Skeletal muscle cell (primary cell): ENCODE results near the gene TIMM8A.
"Not testable (repeated sequence)": the region's sequence is repeated elsewhere in the genome, so short reads cannot be mapped to it uniquely, and the experiment has no call there.

Source experiments
- DNase-seq: peaks from one replicate; pipeline ENCODE4 v3.0.0-alpha.2; 2010; ENCODE audit warnings: low read depth
- H3K4me3 ChIP-seq: 2 replicates; pipeline ENCODE4 v1.5.1; 2011; ENCODE audit warnings: low read depth, mild to moderate bottlenecking, control low read depth, low read length, moderate library complexity

The TIMM8A gene

DNA sequence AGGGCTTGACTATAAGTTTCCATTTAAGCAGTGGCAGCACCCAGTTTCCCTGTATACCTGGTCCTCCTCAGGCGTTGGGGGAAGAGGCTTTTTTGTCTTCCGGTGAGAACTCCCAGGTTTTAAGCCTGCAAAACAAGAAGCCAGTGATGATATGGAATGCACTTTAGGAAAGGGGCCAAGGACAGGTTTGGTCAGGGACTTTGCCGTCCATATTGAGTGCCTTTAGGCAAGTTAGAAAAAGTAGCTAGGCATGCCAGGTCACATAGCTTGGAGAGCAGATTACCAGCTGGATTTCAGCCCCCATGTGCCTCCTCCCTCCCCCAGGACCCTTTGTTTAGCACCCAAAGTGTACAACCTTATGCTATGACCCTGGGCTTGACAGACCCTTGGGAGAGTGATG is 13.6 kb upstream of the TIMM8A start:
- no peak overlapping the region for H3K4me3 ChIP-seq
- DNase-seq, result no peak

DNA sequence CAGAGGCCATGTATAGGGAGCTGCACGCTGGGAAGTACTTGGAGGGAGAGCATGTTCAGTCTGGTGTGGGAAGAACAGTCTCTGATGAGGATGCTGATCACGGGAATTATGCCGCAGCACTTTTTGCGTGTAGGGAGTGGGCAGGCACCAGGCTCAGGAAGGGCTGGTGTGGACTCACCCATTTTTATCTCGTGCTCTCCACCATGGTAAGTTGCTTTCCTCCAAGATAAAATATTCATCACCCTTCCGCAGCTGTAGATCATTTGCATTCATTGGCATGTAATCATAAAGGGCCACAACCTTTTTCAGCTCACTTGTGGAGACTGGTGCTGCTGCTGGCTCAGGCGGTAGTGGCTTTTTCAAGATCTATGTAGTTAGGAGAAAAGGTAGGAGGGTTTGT is 11.8 kb upstream of the TIMM8A start:
- H3K4me3 ChIP-seq, result no peak overlapping the region
- no peak for DNase-seq

DNA sequence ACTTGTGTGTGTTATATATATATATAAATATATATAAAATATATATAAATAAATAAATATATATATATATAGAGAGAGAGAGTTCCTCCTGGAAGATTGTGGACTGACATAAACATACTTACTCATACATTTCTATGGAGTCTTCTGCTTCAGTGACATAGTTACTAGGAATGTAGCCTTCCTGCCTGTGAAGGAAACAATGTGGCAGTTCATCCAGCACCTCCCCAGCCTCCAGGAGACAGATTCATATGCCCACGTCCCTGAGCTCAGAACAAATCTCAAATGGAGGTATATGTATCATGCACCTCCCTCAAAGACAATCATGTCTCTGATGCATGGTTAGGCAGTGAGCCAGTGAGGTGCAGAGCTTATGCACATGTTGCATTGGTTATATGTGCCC is 11.4 kb upstream of the TIMM8A start:
- DNase-seq, result no peak
- no peak overlapping the region for H3K4me3 ChIP-seq

DNA sequence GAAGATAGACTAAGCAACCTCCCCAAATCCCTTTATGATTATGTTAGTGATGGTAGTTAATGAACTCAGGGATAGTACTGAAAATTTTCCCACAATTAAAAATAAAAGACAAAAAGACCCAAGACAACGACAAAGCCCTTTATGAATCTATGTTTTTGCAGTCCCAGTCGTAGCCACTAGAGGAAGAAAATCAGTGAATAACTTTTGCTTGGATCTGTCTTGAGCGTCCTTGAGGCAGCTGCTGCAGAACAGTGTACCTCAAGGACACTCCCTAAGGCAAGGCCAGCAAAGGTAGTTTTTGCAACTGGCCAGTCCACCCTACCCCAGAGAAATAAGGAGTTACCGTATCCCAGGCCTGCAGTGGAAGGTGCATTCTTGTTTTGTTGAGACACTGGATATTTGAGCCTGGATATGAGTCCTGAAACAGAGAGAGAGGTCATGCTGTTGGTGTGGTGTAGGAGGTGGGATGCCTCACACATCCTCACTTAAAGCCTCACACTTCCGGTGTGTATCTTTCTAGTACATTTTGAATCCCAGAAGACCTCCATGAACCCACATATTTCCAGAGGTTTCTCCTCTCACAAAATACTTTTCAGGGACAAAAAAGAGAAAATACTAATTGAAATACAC is 8.7 kb upstream of the TIMM8A start:
- H3K4me3 ChIP-seq, result no peak overlapping the region
- no peak for DNase-seq

DNA sequence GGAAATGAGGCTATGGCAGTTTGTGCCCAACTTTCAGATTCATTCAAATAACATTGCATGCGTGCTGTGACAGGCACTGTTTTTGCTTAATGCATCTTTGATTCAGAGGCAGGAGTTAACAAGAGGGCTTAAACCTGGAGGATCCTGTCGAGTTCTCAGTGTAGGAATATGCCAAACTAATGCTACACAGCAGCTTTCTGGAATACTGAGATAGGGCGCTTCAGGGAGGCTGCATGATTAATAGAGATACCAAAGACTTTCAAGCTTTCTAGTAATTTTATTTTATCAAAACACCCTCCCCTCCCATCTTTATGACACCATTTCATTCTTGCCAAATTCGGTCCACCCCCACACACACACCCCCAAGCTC is 636 bp upstream of the TIMM8A start:
- peak overlapping the region; percentile 71 for H3K4me3 ChIP-seq
- DNase-seq, result no peak

DNA sequence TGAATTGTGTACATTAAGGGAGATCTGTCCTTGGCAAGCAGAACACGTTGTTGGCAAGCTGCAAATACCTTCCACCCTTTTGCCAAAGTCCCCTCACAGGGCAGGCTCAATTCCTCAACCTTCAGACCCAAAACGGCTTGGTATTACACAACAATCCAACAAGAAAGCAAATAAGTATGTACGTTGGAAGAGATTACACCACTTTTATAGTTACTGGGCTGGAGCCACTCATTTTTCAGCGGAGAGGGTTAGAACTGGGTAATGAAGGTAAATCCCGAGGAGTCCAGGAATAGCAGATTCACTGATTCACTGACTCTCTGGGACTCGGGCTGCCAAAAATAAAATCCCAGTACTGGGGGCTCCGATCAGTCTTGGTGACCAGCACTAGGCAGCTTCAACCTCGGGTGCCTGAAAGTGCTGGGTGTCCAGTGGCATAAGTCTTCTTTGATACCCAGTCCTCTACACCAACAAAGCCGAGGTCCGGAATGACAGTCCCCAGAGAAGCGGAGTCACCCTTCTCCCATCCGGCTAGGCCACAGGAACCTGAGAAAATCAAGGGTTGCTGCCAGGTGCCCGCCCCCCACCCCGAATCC is 587 bp downstream of the TIMM8A start:
- no peak for DNase-seq

DNA sequence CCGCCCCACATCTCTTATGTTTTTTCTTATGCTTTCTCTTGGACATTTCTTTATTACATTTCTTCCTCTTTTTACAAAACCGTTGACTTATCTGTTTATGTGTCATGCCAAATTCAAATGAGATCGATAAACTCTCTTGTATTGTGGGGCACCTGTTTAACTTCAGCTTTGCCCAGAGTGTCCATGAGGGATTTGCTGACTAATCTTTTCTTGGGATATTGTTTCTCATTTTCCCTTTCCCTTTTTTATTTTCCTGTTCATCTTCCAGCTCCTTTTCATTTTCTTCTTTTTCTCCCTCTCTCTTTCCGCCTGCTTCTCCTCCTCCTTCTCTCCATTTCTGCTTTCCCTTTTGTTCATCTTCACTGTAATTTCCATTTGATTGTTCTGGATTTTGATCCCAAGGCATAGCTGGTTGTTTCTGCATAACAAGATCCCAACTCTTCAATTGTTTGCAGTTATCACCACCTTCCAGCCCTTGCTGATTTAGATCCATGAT is 10.7 kb downstream of the TIMM8A start:
- DNase-seq, result no peak
- no peak overlapping the region for H3K4me3 ChIP-seq

More for the DNA sequence above, 587 bp downstream of the TIMM8A start:
- peak overlapping the region; percentile 71 for H3K4me3 ChIP-seq

DNA sequence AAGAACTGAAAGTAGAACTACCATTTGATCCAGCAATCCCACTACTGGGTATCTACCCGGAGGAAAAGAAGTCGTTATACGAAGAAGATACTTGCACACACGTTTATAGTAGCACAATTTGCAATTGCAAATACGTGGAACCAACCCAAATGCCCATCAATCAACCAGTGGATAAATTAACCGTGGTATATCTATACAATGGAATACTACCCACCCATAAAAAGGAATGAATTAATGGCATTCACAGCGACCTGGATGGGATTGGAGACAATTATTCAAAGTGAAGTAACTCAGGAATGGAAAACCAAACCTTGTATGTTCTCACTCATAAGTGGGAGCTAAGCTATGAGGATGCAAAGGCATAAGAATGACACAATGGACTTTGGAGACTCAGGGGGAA is 14.2 kb downstream of the TIMM8A start:
- not testable (repeated sequence) for H3K4me3 ChIP-seq

DNA sequence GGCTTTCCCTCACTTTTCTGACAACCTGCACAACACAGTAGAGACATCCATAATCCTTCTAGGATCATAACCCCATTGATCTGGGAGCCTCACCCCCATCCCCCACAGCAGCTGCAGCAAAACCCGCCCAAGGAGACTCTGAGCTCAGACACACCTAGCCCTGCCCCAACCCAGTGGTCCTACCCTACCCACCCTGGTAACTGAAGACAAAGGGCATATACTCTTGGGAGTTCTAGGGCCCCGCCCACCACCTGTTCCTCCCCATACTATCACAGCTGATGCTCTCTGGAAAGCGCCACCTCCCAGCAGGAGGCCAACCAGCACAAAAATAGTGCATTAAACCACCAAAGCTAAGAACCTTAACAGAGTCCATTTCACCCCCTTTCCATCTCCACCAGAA is 21.9 kb downstream of the TIMM8A start:
- H3K4me3 ChIP-seq, DNase-seq: not testable (repeated sequence)

More for the DNA sequence above, 14.2 kb downstream of the TIMM8A start:
- DNase-seq, result not testable (repeated sequence)

DNA sequence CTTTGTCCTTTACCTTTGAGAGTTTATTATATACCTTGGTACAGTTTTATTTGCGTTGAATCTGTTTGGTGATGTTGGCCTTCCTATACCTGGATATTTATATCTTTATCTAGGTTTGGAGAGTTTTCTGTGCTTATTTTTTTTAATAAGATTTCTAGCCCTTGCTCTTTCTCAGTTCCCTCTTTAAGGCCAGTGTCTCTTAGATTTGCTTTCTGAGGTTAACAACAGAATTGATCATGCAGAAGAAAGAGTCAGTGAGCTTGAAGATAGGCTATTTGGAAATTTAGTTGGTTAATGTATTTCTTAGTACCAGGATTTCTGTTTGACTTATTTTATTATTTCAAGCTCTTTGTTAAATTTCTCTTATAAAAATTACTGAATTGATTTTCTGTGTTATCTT is 44.8 kb downstream of the TIMM8A start:
- no peak overlapping the region for H3K4me3 ChIP-seq
- no peak for DNase-seq
